Spleen (tissue), 7 donors: ENCODE measurements around the gene SBK2.

Experiments
- POLR2A ChIP-seq, 3 donors: fragments of 450-650 bp; IDR thresholded peaks; one replicate each; pipeline ENCODE4 v1.5.1; 2017; ENCODE audit warnings: antibody characterized with exemption in 3 of 3, mild to moderate bottlenecking in 1 of 3
- TF ChIP-seq, protein P1 (sequence below), 11 experiments: fragments of 200-600 bp in 7 of 11; fragments of 450-650 bp in 4 of 11; sonication (generic) in 4 of 11; IDR thresholded peaks in 8 of 11; conservative IDR thresholded peaks in 3 of 11; 1 replicate in 7 of 11; 2 replicates in 4 of 11; pipeline versions ENCODE4 v1.4.0 to v1.8.0; 2016 to 2021; ENCODE audit warnings: antibody characterized with exemption in 11 of 11, inconsistent platforms in 4 of 11, mild to moderate bottlenecking in 1 of 11
- donor health status: DM: no; HTN: no; CAD: no; lungs with moderate emphysema.
- donor health status: DM: no; HTN: no; CAD: no.
- donor health status: DM: no; HTN: no; CAD: no.

DNA sequence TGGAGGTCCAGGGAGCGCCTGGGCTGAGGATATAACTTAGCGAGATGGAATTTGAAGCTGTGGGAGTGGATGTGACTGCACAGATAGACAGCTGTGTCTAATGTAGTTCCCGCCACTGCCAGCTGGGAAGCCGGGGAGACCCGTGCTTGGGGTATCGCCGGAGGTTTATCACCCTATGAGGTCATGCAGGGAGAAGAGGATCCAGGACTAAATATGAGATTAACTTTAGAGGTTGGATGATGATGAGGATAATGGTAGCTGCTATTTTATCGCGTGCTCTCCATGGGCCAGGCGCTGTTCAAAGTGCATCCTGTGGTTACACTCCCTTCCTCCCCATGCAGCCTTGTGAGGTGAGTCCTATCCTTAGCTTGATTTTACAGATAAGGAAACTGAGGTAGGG, 28.8 kb downstream of the SBK2 start:
- TF ChIP-seq, protein P1, sequence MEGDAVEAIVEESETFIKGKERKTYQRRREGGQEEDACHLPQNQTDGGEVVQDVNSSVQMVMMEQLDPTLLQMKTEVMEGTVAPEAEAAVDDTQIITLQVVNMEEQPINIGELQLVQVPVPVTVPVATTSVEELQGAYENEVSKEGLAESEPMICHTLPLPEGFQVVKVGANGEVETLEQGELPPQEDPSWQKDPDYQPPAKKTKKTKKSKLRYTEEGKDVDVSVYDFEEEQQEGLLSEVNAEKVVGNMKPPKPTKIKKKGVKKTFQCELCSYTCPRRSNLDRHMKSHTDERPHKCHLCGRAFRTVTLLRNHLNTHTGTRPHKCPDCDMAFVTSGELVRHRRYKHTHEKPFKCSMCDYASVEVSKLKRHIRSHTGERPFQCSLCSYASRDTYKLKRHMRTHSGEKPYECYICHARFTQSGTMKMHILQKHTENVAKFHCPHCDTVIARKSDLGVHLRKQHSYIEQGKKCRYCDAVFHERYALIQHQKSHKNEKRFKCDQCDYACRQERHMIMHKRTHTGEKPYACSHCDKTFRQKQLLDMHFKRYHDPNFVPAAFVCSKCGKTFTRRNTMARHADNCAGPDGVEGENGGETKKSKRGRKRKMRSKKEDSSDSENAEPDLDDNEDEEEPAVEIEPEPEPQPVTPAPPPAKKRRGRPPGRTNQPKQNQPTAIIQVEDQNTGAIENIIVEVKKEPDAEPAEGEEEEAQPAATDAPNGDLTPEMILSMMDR (IDR thresholded peaks at IDR 0.05 in 8 of 11, conservative IDR thresholded peaks at IDR 0.05 in 3 of 11), result no peak
- no peak for TF ChIP-seq POLR2A (IDR thresholded peaks at IDR 0.05)
